Activated gamma-delta T cell (primary cell): ENCODE results near the gene SMIM44.
"Not testable (repeated sequence)": the region's sequence is repeated elsewhere in the genome, so short reads cannot be mapped to it uniquely, and the experiment has no call there.

ENCODE experiments used
- DNase-seq: peaks from one replicate; lab custom pipeline; 2025; lab: John Stamatoyannopoulos, UW

SMIM44 gene

GRCh38 chr19:3517638-3518037, 34.4 kb upstream of the SMIM44 start:
- no peak for DNase-seq

GRCh38 chr19:3516675-3517207, 33.5 kb upstream of the SMIM44 start:
- DNase-seq = no peak

- DNase-seq = no peak
These were observed 32.7 kb upstream of the SMIM44 start for GRCh38 chr19:3515891-3516422.

GRCh38 chr19:3514930-3515329, 31.7 kb upstream of the SMIM44 start:
- no peak for DNase-seq

- no peak for DNase-seq
These were observed 30.2 kb upstream of the SMIM44 start for GRCh38 chr19:3513229-3514140.

GRCh38 chr19:3512562-3513228, 29.5 kb upstream of the SMIM44 start:
- DNase-seq = no peak

GRCh38 chr19:3511506-3512251, 28.4 kb upstream of the SMIM44 start:
- DNase-seq = no peak

- DNase-seq = no peak
These were observed 27.5 kb upstream of the SMIM44 start for GRCh38 chr19:3510727-3511126.

- DNase-seq = no peak
These were observed 26.3 kb upstream of the SMIM44 start for GRCh38 chr19:3509566-3509989.

GRCh38 chr19:3508771-3509535, 25.7 kb upstream of the SMIM44 start:
- DNase-seq = no peak

GRCh38 chr19:3508121-3508661, 24.9 kb upstream of the SMIM44 start:
- DNase-seq = not testable (repeated sequence)

- DNase-seq = no peak
These were observed 24.3 kb upstream of the SMIM44 start for GRCh38 chr19:3507371-3508120.

GRCh38 chr19:3506384-3507340, 23.4 kb upstream of the SMIM44 start:
- no peak for DNase-seq

- DNase-seq = peak; percentile 100
These were observed 22.6 kb upstream of the SMIM44 start, which contains the start of gene FZR1 for GRCh38 chr19:3505598-3506383. Gene FZR1, plus strand, starts transcription at chr19:3506311. Its CDS starts 16,679 bp downstream, at chr19:3522990.

- no peak for DNase-seq
These were observed 21.5 kb upstream of the SMIM44 start for GRCh38 chr19:3504735-3505134.

- no peak for DNase-seq
These were observed 19.9 kb upstream of the SMIM44 start for GRCh38 chr19:3503036-3503572.

GRCh38 chr19:3501780-3502179, 18.5 kb upstream of the SMIM44 start:
- no peak for DNase-seq
